Activated naive CD4-positive, alpha-beta T cell treated with anti-CD3 and anti-CD28 coated beads for 36 hours (primary cell): ENCODE results near the gene TUBA4A. TPM values are rescaled to one million over a fixed set of nuclear protein-coding genes. Genes with fewer than 3 reads are reported as not detected.
A peak's percentile ranks its signal among the peaks of the same experiment; 100 is the strongest.
"Not testable (repeated sequence)": the region's sequence is repeated elsewhere in the genome, so short reads cannot be mapped to it uniquely, and the experiment has no call there.

Experiments used
- CTCF ChIA-PET: fragments of 350-600 bp; sonication (Branson Sonifier 250); formaldehyde crosslinking; loops from one replicate; lab custom pipeline; 2021; ENCODE audit warnings: antibody characterized with exemption; lab: Charles Lee
- DNase-seq: peaks from one replicate; pipeline ENCODE4 v3.0.0-alpha.2; 2020
- H3K27ac Mint-ChIP-seq: one replicate; pipeline ENCODE4 v1.8.0; 2021; ENCODE audit warnings: mild to moderate bottlenecking, mixed read lengths
- H3K27me3 Mint-ChIP-seq: one replicate; pipeline ENCODE4 v1.8.0; 2021; ENCODE audit warnings: low read depth, mixed read lengths
- H3K36me3 Mint-ChIP-seq: one replicate; pipeline ENCODE4 v1.8.0; 2021; ENCODE audit warnings: low read depth, mixed read lengths
- H3K4me1 Mint-ChIP-seq: one replicate; pipeline ENCODE4 v1.8.0; 2021; ENCODE audit warnings: low read depth, mixed read lengths
- H3K4me3 Mint-ChIP-seq: one replicate; pipeline ENCODE4 v1.8.0; 2021; ENCODE audit warnings: mild to moderate bottlenecking, moderate library complexity, mixed read lengths
- H3K9me3 Mint-ChIP-seq: one replicate; pipeline ENCODE4 v1.8.0; 2021; ENCODE audit warnings: mixed read lengths
- intact Hi-C: fragments of 100-400 bp; cut with micrococcal nuclease; formaldehyde crosslinking; loops from one replicate; pipeline ENCODE4 v1.15.1; 2023
- total RNA-seq, 2 experiments: library from RNA; stranded (reverse); gene quantifications; one replicate each; pipeline ENCODE4 v1.2.3, GENCODE V29; 2021

The TUBA4A gene
- total RNA-seq, 2 experiments from 2014 or later, result 112 to 116 TPM

- intact Hi-C loops, result loop anchor here (10.0 kb wide), 2 partner anchors 864 to 974 kb away; partner anchors contain the start of gene CTDSP1
- not testable (repeated sequence) for DNase-seq, H3K9me3 Mint-ChIP-seq
Observed at GRCh38 chr2:219258942-219259341, 5.2 kb upstream of the TUBA4A start.

DNA sequence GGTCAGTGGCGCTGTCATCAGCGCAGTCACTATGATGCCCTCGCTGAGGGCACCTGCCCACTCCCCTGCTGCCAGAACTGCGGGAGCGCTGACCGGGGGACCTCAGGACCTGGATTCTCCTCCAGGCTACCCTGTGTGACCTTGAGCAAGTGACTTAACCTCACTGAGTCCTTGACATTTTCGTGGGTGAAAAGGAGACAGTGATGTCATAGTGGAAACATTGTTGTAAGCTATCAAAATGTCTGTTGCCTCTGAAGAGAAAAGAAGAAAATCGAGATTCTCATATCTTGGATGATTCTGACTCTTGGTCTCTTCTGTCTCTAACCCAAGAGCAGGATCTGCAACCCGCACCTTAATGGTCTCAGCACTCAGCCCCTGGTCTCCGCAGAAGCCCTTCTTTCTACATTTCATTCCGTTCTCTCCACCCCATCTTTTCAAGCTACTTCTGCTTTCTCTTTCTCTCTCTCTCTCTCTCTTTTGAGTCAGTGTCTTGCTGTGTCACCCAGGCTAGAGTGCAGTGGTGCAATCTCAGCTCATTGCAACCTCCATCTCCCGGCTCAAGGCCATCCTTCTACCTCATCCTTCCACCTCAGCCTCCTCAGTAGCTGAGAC, 978 bp upstream of the TUBA4A start:
- intact Hi-C loops, result loop anchor here (1.0 to 10.0 kb wide), 6 partner anchors 25 to 970 kb away; partner anchors contain the start of genes CTDSP1, DNAJB2, NHEJ1 and WNT10A
- H3K4me3 Mint-ChIP-seq, result peak overlapping the region; percentile 70
- peaks cover 42% of the 10 kb centered on the region for H3K4me1 Mint-ChIP-seq

More at GRCh38 chr2:219258942-219259341, 5.2 kb upstream of the TUBA4A start:
- H3K27me3 Mint-ChIP-seq, H3K27ac Mint-ChIP-seq, H3K36me3 Mint-ChIP-seq, H3K4me3 Mint-ChIP-seq: not testable (repeated sequence)
- peaks cover 11% of the 10 kb centered on the region for H3K4me1 Mint-ChIP-seq
- CTCF ChIA-PET, result interaction anchor here (2.0 to 2.2 kb wide), 3 partner anchors 15 to 36 kb away, joined by 5 to 14 read pairs (median 12); partner anchors contain the start of gene DNAJB2

GRCh38 chr2:219252900-219253752, 592 bp downstream of the TUBA4A start, which contains the start of gene TUBA4B:
TSS of gene TUBA4B (plus strand) at chr2:219253243. CDS start at chr2:219253408, 165 bp downstream.
- intact Hi-C loops, result loop anchor here (1.0 to 10.0 kb wide), 11 partner anchors 8 to 968 kb away; partner anchors contain the start of genes ANKZF1, ATG9A, CTDSP1 and GLB1L
- peak within 1 kb of the TSS; percentile 70 for H3K4me3 Mint-ChIP-seq
- H3K36me3 Mint-ChIP-seq, result peaks cover 38% of the 10 kb centered on the region
- H3K27ac Mint-ChIP-seq, result peak within 1 kb of the TSS; percentile 95
- peaks cover 58% of the 10 kb centered on the region for H3K4me1 Mint-ChIP-seq
- H3K9me3 Mint-ChIP-seq, result no peaks in the 10 kb centered on the region
- CTCF ChIA-PET, result interaction anchor here (1.1 to 6.1 kb wide), 7 partner anchors 8 to 95 kb away, joined by 3 to 76 read pairs (median 5); partner anchors contain the start of genes DNAJB2, GLB1L and STK16
- no peaks in the 10 kb centered on the region for H3K27me3 Mint-ChIP-seq
- peak; percentile 78 for DNase-seq

More for the DNA sequence above, 978 bp upstream of the TUBA4A start:
- H3K36me3 Mint-ChIP-seq, result peaks cover 26% of the 10 kb centered on the region
- peak; percentile 67 for DNase-seq
- no peaks in the 10 kb centered on the region for H3K27me3 Mint-ChIP-seq
- CTCF ChIA-PET, result interaction anchor here (0.7 to 6.1 kb wide), 12 partner anchors 9 to 544 kb away, joined by 3 to 76 read pairs (median 4); partner anchors contain the start of genes DNAJB2, GLB1L, STK16 and TTLL4
- peak overlapping the region; percentile 84 for H3K27ac Mint-ChIP-seq
- H3K9me3 Mint-ChIP-seq, result no peaks in the 10 kb centered on the region

DNA sequence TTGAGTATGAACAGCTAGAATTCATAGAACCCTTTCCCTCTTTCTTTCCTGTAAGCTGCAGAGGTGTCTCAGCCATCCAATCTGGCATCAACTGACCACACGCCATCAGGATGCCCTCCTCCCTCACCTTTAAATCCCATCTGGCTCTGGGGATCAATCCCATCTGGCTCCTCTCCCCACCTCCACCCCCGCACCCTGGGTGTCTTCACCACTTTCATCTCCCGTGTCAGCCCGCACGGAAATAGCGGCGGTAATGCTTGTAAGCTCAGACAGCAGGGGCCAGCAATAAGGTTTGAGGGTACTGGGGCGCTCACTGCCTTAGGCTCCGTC, 1.2 kb downstream of the TUBA4A start:
- Mint-ChIP-seq H3K27me3 (no peaks in the 10 kb centered on the region), H3K36me3 (peaks cover 40% of the 10 kb centered on the region), H3K4me3 (peak overlapping the region; percentile 70), H3K27ac (peak overlapping the region; percentile 95), H3K9me3 (no peaks in the 10 kb centered on the region), H3K4me1 (peaks cover 63% of the 10 kb centered on the region)
- no peak for DNase-seq
- CTCF ChIA-PET, result interaction anchor here (1.2 to 6.1 kb wide), 6 partner anchors 15 to 80 kb away, joined by 3 to 76 read pairs (median 4); partner anchors contain the start of gene DNAJB2
- intact Hi-C loops, result loop anchor here (2.0 to 10.0 kb wide), 4 partner anchors 356 to 968 kb away; partner anchors contain the start of genes CTDSP1 and WNT10A

DNA sequence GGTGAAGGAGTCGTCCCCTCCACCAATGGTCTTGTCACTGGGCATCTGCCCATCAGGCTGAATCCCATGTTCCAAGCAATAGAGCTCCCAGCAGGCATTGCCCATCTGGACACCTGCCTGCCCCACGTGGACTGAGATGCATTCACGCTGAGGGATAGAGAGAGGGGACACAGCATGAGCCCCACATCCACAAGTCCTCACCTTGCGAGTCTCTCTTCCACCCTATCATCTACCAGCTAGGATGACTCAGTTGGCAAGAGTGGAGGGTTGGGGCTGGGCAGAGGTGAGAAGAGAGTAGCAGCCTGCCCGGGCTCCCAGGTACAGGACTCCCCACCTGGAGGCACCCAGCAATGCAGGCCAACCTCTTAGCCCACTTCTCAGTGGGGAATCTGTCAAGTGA, 1.6 kb downstream of the TUBA4A start:
- intact Hi-C loops, result loop anchor here (2.0 to 10.0 kb wide), 4 partner anchors 355 to 967 kb away; partner anchors contain the start of genes CTDSP1 and WNT10A

DNA sequence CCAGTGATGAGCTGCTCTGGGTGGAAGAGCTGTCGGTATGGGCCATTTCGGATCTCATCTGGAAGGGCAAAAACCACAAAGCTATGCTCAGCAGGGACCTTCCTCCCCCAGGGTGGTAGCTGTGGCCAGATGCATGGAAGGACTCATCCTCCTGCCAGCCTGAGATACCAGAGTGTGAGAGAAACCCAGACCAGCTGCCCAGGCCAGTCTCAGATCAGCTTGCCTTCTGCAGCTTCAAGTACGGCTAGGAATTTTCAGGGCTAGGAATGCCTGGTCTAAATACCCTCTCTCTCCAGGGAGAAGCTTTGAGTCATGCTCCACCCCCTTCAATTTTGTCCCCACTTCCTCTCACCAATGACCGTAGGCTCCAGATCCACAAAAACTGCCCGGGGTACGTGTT, 2.1 kb downstream of the TUBA4A start:
- no peaks in the 10 kb centered on the region for H3K27me3 Mint-ChIP-seq
- peaks cover 72% of the 10 kb centered on the region for H3K4me1 Mint-ChIP-seq
- H3K27ac Mint-ChIP-seq, result peak overlapping the region; percentile 95
- H3K9me3 Mint-ChIP-seq, result no peaks in the 10 kb centered on the region
- H3K36me3 Mint-ChIP-seq, result peaks cover 45% of the 10 kb centered on the region
- peak overlapping the region; percentile 70 for H3K4me3 Mint-ChIP-seq
- CTCF ChIA-PET, result interaction anchor here (0.7 to 6.1 kb wide), 7 partner anchors 14 to 76 kb away, joined by 3 to 76 read pairs (median 3); partner anchors contain the start of gene DNAJB2
- no peak for DNase-seq
- intact Hi-C loops, result loop anchor here (2.0 to 10.0 kb wide), 4 partner anchors 355 to 967 kb away; partner anchors contain the start of genes CTDSP1 and WNT10A

More for the DNA sequence above, 1.6 kb downstream of the TUBA4A start:
- peak; percentile 58 for DNase-seq
- Mint-ChIP-seq H3K36me3 (peaks cover 42% of the 10 kb centered on the region), H3K4me3 (peak overlapping the region; percentile 70), H3K9me3 (no peaks in the 10 kb centered on the region), H3K4me1 (peaks cover 68% of the 10 kb centered on the region), H3K27ac (peak overlapping the region; percentile 95), H3K27me3 (no peaks in the 10 kb centered on the region)
- CTCF ChIA-PET, result interaction anchor here (0.7 to 6.1 kb wide), 8 partner anchors 14 to 80 kb away, joined by 3 to 76 read pairs (median 3); partner anchors contain the start of gene DNAJB2

- Mint-ChIP-seq H3K9me3 (no peaks in the 10 kb centered on the region), H3K27me3 (no peaks in the 10 kb centered on the region), H3K36me3 (peaks cover 45% of the 10 kb centered on the region), H3K4me3 (peak overlapping the region; percentile 39), H3K27ac (peak overlapping the region; percentile 99), H3K4me1 (peaks cover 71% of the 10 kb centered on the region)
- DNase-seq, result no peak
- intact Hi-C loops, result loop anchor here (5.0 to 10.0 kb wide), 3 partner anchors 368 to 965 kb away; partner anchors contain the start of genes CTDSP1 and WNT10A
- CTCF ChIA-PET, result interaction anchor here (0.8 to 3.4 kb wide), 7 partner anchors 27 to 91 kb away, joined by 3 to 25 read pairs (median 6); partner anchors contain the start of genes CNPPD1 and DNAJB2
Observed at GRCh38 chr2:219250049-219250781, 3.5 kb downstream of the TUBA4A start.

DNA sequence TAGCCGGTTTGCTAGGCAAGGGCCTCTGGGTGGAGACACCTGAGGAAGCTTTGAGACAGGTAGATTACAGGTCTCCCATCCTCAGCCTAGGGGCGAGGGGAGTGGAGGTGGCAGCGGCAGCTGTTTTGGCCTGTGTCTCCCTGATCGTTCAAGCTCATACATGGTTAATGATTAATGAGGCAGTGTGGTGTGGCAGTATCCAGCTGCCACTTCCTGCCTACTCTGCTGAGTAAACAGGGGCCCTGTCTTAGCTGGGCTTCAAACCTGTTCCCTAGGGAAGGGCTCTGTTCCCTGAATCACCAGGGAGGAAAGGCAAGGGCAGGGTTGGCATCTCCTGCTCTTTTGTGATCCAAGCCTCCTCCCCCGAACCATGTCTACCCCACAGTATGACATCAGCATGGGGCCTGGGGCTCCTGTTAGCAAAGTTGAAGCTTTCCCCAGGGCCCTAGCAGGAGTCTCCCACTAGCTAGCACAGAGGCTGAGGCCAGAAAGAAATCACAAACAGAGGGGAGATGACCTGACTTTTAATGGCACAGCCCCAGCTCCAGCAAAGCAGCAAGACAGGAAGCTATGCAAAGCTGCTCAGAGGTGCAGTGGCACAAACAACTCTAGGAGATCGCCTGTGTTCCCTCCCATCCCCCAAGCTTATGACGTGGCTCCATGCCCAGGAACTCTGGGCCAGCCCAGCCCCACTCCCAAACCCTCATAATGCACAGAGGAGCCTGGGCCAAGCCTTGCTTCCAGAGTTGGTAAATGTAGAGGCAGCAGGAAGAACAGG, 4.3 kb downstream of the TUBA4A start:
- peak overlapping the region; percentile 99 for H3K27ac Mint-ChIP-seq

GRCh38 chr2:219248845-219249202, 4.9 kb downstream of the TUBA4A start:
- CTCF ChIA-PET, result interaction anchor here (1.3 to 3.4 kb wide), 8 partner anchors 19 to 90 kb away, joined by 4 to 25 read pairs (median 6); partner anchors contain the start of genes ANKZF1, ATG9A, CNPPD1 and DNAJB2
- H3K27ac Mint-ChIP-seq, result peak overlapping the region; percentile 99
- peaks cover 45% of the 10 kb centered on the region for H3K36me3 Mint-ChIP-seq
- intact Hi-C loops, result loop anchor here (5.0 kb wide), 2 partner anchors 293 to 577 kb away; partner anchors contain the start of genes CHPF, RNF25, STK36 and TMEM198
- H3K4me3 Mint-ChIP-seq, result peak overlapping the region; percentile 39
- peaks cover 75% of the 10 kb centered on the region for H3K4me1 Mint-ChIP-seq
- DNase-seq, result no peak
- no peaks in the 10 kb centered on the region for H3K9me3 Mint-ChIP-seq
- H3K27me3 Mint-ChIP-seq, result no peaks in the 10 kb centered on the region

More for the DNA sequence above, 4.3 kb downstream of the TUBA4A start:
- DNase-seq, result peak; percentile 66
- H3K9me3 Mint-ChIP-seq, result no peaks in the 10 kb centered on the region
- no peaks in the 10 kb centered on the region for H3K27me3 Mint-ChIP-seq
- intact Hi-C loops, result loop anchor here (5.0 kb wide), 2 partner anchors 293 to 577 kb away; partner anchors contain the start of genes CHPF, RNF25, STK36 and TMEM198
- peaks cover 45% of the 10 kb centered on the region for H3K36me3 Mint-ChIP-seq
- H3K4me1 Mint-ChIP-seq, result peaks cover 72% of the 10 kb centered on the region
- H3K4me3 Mint-ChIP-seq, result peak overlapping the region; percentile 39
- CTCF ChIA-PET, result interaction anchor here (0.8 to 3.4 kb wide), 10 partner anchors 20 to 90 kb away, joined by 3 to 25 read pairs (median 6); partner anchors contain the start of genes ANKZF1, ATG9A, CNPPD1 and DNAJB2
